Suprapubic skin (tissue), 3 donors: ENCODE data around the gene CEP78.

Experiments
- POLR2AphosphoS5 ChIP-seq, 3 donors: sonication (generic); formaldehyde crosslinking; IDR thresholded peaks; one replicate each; pipeline ENCODE4 v1.6.1; 2017; ENCODE audit warnings: antibody characterized with exemption in 3 of 3
- TF ChIP-seq, protein P1 (sequence below), 2 donors: fragments of 200-600 bp in 1 of 2; fragments of 450-650 bp in 1 of 2; sonication (generic) in 1 of 2; IDR thresholded peaks; one replicate each; pipeline ENCODE4 v1.5.1; 2016 to 2019; ENCODE audit warnings: antibody characterized with exemption in 2 of 2, mild to moderate bottlenecking in 1 of 2, moderate library complexity in 1 of 2

DNA sequence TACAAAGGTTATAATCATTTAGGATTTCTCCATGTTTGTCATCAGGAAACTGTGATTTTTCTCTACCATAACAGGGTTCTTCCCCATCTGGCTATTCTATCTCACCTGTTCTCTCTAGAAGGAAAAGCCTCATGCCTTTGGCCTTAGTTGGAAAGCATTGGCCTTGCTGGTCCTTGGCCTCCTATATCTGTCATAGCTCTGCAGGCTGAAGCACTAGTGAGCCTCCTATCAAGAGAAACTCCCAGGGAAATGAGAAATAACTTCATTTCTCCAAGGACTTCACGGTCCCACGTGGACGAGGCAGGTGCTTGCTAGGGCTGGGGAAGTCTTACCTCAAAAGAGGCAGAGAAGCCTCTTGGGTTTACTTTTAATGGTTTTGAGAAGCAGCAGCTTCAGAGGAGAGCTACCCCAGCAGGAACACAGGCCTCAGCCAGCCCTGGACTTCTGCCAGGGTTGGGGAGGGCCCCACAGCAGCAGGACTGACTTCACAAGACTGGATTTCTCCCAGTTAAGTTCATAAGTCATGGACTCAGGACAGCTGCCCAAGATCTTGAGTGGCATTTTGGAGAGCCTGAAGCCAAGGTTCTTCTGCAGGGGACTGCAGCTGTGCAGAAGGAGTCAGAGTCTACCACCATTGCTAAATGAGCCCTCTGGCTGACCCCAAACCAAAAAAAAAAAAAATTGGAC lies 45.2 kb downstream of the CEP78 start:
- TF ChIP-seq, protein P1, sequence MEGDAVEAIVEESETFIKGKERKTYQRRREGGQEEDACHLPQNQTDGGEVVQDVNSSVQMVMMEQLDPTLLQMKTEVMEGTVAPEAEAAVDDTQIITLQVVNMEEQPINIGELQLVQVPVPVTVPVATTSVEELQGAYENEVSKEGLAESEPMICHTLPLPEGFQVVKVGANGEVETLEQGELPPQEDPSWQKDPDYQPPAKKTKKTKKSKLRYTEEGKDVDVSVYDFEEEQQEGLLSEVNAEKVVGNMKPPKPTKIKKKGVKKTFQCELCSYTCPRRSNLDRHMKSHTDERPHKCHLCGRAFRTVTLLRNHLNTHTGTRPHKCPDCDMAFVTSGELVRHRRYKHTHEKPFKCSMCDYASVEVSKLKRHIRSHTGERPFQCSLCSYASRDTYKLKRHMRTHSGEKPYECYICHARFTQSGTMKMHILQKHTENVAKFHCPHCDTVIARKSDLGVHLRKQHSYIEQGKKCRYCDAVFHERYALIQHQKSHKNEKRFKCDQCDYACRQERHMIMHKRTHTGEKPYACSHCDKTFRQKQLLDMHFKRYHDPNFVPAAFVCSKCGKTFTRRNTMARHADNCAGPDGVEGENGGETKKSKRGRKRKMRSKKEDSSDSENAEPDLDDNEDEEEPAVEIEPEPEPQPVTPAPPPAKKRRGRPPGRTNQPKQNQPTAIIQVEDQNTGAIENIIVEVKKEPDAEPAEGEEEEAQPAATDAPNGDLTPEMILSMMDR (IDR thresholded peaks at IDR 0.05) = no peak
- TF ChIP-seq POLR2AphosphoS5 (IDR thresholded peaks at IDR 0.05) = no peak
